IPS DF 4.7 (cell line): ENCODE measurements around the gene OBP2B.
"Not testable (repeated sequence)": the region's sequence is repeated elsewhere in the genome, so short reads cannot be mapped to it uniquely, and the experiment has no call there.

Experiments used
- DNase-seq: peaks from one replicate; pipeline ENCODE4 v3.0.0-alpha.2; 2013; ENCODE audit warnings: low spot score; ENCODE audit errors: extremely low read depth

The OBP2B gene, protein sequence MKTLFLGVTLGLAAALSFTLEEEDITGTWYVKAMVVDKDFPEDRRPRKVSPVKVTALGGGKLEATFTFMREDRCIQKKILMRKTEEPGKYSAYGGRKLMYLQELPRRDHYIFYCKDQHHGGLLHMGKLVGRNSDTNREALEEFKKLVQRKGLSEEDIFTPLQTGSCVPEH

DNA sequence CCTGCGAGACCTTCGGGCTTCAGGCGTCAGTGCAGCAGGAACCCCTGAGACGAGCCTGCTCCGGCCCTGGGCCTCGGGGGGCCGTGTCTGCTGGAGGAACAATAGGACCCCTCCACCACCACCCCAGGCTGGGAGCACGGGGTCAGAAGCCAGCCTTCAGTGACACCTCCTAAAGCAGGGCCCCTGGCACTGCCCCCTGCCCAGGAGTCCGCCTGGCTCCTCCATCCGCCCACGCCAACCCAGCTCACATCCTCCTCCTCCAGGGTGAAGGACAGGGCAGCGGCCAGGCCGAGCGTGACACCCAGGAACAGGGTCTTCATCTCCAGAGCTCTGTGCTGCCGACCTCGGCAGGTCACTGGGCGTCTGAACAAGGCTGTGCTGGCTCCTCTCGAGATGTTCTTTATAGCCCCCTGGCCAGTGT lies at the start of gene OBP2B:
Gene OBP2B, minus strand, starts transcription at position 371 of the 421 bp plus-strand sequence. Its CDS starts 51 bp downstream, at position 320.
- DNase-seq, result not testable (repeated sequence)

DNA sequence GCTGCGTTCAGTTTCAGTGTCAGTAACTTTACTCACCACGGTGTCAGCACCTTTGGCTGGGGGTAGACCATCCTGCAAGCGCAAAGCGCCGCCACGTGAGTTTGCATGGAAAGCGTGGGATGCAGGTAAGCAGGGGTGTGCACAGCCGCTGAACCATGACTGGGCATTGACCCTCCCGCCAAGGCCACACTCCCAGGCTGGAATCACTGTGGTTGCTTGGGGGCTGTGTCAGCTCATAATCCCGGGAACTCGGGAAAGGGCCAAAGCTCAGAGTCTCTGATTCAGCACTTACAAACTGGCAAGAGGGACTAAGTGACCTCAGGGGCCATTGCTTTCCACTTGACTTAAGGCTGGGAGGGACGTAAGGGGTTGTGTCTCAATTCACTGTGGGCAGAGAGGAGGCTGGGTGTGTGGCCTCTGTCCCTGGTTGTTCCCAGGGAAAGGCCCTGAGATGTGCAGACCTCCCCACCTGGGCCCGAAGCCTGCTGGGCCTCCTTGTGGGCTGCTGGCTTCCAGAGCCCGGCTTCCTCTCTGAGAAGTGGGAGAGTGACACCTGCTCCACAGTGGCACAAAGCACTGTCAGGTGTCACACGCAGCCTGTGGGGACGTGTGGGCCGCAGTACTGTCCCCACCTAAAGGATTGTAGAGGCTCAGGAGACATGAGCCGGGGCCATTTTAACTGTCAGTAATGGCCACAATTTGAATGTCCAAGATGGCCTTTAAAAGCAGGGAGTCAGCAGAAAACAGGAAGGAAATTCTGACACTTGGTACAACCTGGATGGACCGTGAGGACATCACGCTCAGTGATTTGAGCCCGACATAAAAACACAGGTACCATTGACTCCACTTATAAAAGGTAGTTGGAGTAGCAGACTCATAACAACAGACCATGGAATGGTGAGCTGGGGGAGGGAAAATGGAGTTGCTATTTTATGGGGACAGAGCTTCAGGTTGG lies 49.3 kb upstream of the OBP2B start:
- DNase-seq, result no peak

DNA sequence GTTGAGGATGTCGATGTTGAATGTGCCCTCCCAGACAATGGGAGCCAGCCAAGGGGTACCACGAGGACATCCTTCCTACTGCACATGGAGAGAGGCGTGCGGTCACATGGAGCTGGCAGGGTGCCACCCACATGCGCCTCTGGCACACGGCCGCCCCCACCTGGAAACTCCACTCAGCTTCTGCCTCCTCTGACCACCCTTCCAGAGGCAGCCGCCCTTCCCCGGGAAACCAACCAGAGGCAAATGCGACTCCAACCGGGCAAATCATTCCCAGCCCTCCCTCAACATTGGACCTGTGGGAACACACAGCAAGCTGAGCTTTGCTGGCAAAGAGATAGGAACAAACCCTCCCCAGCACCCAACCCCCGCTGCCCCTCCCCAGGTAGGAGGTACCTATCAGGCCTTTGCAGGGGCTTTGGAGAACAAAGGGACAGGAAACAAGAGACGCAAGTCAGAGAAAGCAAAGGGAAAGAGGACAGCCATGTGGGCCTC lies 48.5 kb upstream of the OBP2B start:
- DNase-seq, result no peak

DNA sequence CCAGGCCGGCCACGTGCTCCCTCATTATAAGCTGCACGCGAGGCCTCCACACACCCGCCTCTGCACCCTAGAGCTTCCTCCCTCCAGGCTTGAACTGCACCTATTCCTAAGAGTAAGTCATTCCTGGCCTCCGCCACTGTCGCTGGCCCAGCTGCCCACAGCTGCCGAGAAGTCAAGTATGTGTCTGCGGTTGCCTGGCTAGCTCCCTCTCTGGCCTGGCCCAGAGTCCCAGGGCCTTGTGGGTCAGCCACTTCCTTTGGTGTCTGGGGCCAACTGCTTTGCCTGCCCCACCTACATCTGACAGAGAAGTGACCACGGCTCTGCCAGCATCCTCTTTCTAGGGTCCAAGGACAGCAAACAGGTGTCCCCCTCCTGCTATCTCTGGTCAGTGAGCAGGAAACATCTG lies 47.6 kb upstream of the OBP2B start:
- DNase-seq, result no peak

DNA sequence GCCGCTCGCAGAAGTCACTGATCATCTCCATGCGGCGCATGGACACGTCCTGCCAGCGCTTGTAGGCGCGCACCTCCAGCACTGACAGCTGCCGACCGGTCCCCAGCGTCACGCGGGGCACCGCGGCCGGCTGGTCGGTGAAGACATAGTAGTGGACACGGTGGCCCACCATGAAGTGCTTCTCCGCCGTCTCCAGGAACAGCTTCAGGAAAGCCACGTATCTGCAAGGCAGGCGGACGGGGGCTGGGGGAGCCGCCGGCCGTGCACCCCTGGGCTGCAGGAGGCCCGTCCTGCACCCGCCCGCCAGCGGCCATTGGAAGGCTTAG lies 47.0 kb upstream of the OBP2B start:
- no peak for DNase-seq

DNA sequence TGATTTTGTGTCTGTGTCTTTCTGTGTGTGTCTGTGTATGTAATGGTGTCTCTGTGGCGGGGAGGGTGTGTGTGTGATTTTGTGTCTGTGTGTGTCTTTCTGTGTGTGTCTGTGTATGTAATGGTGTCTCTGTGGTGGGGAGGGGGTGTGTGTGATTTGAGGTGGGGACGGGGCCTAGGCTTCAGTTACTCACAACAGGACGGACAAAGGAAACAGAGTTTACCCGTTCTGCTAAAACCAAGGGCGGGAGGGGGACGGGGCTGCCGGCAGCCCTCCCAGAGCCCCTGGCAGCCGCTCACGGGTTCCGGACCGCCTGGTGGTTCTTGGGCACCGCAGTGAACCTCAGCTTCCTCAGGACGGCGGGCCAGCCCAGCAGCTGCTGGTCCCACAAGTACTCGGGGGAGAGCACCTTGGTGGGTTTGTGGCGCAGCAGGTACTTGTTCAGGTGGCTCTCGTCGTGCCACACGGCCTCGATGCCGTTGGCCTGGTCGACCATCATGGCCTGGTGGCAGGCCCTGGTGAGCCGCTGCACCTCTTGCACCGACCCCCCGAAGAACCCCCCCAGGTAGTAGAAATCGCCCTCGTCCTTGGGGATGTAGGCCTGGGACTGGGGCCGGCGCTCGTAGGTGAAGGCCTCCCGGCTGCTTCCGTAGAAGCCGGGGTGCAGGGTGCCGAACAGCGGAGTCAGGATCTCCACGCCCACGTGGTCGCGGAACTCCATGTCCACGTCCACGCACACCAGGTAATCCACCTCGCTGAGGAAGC lies 46.5 kb upstream of the OBP2B start:
- no peak for DNase-seq

DNA sequence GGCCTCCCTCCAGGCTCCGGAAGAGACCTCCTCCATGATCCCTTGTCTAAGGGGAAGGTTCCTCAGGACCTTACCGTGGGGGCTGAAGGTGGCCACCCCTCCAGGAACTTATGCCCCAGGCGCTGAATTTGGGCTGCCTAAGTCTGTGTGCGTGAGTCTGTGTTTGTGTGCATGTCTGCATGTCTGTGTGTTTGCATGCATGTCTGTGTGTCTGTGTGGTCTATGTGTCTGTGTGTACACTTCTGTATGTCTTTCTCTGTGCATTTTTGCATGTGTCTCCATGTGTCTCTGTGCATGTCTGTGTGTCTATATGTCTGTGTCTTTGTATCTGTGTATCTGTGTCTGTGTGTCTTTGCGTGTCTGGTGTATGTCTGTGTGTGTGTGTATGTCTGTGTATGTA lies 45.4 kb upstream of the OBP2B start:
- no peak for DNase-seq

DNA sequence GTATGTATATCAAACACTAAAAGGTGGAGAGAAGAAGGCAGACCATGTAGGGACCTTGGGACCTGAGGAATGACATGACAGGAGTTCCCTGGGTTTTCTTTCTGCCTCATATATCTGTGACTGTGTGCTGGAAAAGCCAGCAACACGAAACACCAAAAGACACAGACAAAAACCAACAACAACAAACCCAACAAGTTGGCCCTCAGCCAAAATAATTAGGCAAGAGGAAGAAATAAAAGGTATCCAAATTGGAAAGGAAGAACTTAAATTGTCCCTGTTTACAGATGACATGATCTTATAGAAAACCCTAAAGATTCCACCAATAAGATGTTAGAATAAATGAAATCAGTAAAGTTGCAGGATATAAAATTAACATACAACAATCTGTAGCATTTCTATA lies 44.2 kb upstream of the OBP2B start:
- DNase-seq, result no peak

DNA sequence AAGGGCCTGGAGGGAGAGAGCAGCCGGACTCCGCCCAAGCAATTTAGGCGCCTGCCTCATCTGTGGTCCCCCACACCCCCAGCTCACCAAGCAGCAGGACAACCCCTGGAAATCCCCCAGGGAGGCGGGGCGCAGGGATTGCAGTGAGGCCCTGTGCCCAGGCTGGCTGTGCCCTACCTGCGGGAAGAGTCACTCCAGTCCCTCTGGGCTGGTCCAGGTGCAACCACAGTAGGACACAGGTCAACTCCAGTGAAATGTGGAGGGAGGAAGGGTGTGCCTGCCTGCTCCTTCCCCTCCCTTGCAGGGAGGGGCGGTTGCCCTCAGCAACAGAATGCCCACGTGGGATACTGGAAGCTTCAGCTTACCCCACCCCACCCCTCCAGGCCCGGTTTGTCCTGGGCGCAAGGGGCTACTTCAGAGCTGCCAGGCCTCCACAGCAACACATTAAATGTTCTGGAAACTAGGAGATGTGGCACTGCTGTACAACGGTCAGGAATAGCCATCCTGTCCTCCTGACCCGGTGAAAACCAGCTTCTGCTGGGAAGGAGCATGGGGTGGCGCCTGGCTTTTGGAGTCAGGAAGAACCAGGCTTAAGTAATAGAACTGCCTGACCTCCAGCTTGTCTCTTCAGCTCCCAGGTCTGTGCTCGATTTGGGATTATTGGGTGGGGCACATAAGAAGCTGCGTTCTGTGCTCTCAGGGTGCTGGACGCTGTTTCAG lies 43.4 kb upstream of the OBP2B start:
- DNase-seq, result no peak

DNA sequence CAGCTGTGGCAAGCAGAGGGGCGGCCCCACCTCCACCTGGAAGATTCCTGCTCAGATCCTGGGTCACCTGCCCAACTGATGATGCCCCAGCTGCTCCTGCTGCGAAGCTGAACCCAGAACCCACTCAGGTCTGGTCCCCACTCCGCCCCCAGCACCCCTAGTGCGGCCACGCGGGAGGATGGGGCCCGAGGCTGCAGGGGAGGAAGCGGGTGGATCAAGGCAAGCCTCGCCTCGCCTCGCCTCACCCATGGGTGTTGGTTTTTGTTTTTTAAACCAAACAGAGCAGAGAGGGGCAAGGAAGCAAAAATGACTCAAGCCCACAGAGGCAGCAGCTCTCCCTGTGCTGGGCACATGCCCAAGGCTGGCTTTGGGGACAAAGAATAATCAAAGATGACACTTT lies 42.7 kb upstream of the OBP2B start:
- DNase-seq, result no peak

DNA sequence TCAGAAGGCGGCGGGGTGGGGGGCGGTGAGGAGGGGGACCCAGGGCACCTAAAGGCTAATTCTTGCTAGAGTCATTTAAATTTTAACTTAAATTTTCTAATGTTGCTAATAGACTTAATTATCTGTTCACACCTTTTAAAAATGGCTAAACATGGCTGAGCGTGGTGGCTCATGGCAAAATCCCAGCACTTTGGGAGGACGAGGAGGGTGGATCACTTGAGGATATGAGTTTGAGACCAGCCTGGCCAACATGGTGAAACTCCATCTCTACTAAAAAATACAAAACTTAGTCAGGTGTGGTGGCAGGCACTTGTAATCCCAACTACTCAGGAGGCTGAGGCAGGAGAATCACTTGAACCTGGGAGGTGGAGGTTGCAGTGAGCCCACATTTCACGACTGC lies 42.2 kb upstream of the OBP2B start:
- DNase-seq, result not testable (repeated sequence)

DNA sequence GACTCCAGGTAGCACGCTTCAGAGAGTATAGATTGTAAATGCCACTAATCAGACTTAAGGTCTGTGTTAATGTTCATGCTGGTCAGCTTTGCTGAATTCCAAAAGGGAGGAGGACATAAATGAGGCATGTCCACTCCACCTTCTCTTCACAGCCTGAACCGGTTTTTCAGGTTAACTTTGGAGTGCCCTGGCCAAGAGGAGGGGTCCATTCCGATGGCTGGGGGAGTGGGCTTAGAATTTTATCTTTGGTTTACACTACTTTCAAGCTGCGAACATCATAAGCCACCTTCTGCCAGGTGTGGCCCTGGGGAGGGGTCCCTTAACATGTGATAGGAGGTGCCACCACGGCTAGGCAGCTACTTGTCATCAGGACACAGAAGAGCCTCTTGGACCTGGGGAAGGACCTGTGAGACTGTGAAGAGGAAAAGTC lies 41.7 kb upstream of the OBP2B start:
- no peak for DNase-seq

DNA sequence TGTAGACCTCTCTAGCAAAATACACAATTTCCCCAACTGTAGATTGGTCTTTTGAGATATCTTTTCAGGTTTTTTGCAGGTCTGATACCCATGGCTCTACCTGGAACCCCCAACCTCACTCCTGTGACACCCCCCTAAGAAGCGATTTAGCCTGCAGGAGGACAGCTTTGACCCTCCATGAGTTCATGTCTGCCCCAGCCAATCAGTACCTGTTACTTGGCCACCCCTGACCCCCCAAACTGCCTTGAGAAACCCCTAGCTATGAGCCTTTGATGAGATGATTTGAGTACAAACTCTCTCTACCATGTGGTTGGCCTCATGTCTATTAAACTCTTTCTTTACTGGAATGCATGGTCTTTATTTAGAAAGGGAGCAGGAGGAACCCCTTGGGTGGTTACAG lies 40.3 kb upstream of the OBP2B start:
- DNase-seq, result no peak

DNA sequence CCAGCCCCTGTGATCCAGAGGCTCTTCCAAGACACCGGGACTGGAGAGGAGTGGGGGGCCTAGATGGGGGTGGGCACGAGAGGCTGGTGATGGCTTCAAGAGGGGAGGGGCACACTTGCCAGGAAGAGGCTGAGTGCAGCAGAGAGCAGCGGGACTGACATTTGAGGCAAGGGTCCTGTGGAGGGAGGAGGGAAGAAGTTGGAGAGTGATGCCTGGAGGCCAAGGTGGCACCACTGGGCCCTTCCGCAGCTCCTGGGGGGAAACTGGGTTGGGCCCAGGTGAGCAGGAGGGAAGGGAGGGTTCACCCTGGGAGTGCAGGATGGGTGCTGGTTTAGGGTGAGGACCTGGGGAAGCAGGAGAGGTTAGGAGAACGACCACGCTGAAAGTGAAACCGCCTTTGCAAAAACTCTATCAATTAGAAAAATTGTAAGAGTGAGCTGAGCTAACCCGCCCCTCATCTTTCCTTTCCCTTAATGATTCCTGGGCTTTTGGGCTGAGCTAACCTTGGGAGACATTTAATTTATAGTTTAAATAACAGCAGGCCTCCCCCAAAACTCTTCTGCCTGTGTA lies 39.8 kb upstream of the OBP2B start:
- DNase-seq, result no peak

DNA sequence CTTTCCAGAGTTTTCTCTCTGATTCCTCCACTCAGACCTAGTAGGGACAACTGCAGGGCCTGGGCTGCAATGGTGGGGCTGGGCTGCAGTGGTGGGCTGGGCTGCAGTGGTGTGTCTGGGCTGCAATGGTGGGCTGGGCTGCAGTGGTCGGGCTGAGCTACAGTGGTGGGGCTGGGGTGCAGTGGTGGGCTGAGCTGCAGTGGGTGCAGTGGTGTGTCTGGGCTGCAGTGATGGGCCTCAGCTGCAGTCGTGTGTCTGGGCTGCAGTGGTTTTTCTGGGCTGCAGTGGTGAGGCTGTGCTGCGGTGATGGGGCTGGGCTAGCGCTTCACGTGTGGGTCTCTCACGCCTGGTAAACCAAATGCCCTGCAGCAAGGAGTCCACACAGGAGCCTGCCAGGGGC lies 38.6 kb upstream of the OBP2B start:
- no peak for DNase-seq

DNA sequence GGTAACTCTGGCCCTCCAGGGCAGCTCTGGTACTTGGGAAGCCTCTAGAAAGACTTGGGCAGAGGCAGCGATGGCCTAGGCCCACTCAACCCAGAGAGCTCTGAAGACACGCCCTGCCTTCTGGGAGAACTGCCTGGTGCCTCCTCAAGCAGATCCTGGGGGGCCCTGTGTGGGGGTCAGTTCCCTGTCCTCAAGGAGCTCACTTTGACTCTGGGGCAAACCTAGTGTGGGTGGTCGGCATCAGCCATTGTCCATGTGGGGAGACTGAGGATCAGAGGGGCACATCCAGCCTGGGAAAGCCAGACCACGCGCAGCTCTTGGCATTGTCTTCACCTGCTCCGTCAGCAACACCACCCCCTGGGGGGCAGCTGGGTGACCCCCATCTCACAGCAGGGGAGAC lies 37.9 kb upstream of the OBP2B start:
- DNase-seq, result no peak

DNA sequence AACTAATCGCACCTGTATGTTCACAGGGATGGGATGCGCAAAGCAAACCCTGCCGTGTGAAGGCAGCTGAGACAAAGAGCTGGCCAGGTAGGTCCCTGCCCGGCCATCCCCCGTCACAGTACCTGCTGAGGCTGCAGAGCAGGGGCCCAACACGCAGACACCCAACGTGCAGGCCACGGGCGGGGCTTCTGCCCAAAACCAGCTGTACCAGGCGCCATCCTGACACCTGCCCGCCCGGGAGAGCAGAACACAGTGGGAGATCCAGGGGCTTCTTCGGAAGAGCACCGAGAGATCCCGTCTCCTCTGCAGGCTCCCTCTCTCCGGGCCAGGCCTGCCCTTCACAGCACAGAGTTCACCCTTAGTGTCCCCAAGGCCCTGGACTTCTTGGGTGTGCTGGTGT lies 37.5 kb upstream of the OBP2B start:
- DNase-seq, result no peak

DNA sequence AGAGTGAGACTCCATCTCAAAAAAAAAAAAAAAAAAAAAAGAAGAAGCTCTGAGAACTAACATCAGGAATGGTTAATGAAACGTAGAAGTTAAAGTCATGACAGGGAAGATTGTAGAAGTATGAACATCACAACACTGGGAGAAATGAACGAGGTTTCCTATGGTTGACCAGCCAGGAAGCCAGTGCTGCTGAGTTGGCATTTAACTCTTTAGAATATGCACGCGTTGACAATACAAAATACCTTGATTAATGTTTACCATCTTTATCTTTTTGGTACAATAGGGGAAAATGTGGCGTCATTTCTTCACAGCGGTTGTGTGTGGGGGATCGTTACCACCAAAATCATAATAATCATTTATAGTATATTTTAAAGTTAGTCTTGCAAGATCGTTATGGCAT lies 33.9 kb upstream of the OBP2B start:
- DNase-seq, result no peak

DNA sequence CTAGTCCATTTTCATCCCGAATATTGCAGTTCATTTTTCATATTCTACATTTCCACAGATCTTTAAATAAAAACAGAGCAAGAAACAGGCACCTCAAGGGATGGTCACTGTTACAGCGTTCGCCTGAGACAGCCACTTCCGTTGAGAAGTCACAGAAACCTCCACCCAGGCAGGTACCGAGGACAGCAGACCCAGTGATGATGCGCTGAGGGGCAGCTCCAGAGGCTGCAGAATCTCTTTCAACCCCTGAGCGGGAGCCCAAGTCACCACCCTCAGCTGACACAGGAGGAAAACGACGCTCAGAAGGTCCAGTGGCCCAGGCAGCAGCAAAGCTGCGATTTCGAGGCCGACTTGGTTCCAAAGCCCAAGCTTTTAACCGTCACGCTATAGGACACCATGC lies 33.2 kb upstream of the OBP2B start:
- DNase-seq, result no peak

DNA sequence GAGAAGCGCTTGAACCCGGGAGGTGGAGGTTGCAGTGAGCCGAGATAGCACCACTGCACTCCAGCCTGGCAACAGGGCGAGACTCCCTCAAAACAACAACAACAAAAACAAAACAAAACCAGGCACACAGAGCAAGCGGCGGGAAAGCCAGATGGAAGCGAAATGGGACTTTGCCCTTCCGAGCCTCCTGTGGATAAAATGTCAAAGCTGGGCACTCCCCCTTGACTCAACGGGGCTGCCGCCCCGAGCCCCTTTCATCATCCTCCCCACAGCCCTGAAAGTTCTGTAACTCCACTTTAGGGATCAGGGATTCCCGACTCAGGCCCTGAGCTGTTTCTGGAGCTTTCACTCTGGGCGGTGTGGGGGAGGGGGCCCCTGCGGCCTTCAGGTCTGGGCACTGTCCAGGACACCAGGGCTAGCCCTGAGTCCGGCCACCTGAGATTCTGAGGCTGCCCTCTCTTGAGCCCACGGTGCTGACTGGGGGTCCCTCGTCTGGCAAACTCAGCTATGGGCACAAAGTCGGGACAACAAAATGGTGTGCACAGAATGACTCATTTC lies 30.6 kb upstream of the OBP2B start:
- DNase-seq, result no peak
